K562 (cell line): ENCODE data around the gene UGT1A9.

Source experiments
- BHLHE40 ChIP-seq: IDR thresholded peaks from 2 replicates; pipeline ENCODE4 v1.6.1; 2011; ENCODE audit warnings: low read length, improper control_type of control experiment
- ELF4 ChIP-seq: fragments of 450-650 bp; formaldehyde crosslinking; IDR thresholded peaks from 2 replicates; pipeline ENCODE4 v1.4.0; 2022; ENCODE audit warnings: missing genetic modification characterization
- HDAC2 ChIP-seq: fragments of 450-650 bp; IDR thresholded peaks from 2 replicates; pipeline ENCODE4 v1.6.1; 2016; ENCODE audit warnings: mild to moderate bottlenecking
- POLR3A ChIP-seq: IDR thresholded peaks from 2 replicates; pipeline ENCODE4 v1.6.1; 2011; ENCODE audit warnings: borderline replicate concordance, mild to moderate bottlenecking, moderate library complexity; ENCODE audit not compliant: insufficient read length, insufficient read depth; ENCODE audit errors: extremely low read depth
- TCF7 ChIP-seq: sonication (generic); IDR thresholded peaks from 2 replicates; pipeline ENCODE4 v1.6.1; 2016; ENCODE audit warnings: antibody characterized with exemption, borderline replicate concordance
- ZNF143 ChIP-seq: sonication (generic); formaldehyde crosslinking; IDR thresholded peaks from 2 replicates; pipeline ENCODE4 v1.9.0; 2022; ENCODE audit warnings: mild to moderate bottlenecking, missing genetic modification reagents
- TF ChIP-seq, protein P1 (sequence below), 3 experiments: IDR thresholded peaks in 2 of 3; conservative IDR thresholded peaks in 1 of 3; 2 replicates each; pipeline ENCODE4 v1.5.1; 2011 to 2012; ENCODE audit warnings: low read length in 3 of 3, mild to moderate bottlenecking in 3 of 3, control low read depth in 2 of 3, improper control_type of control experiment in 1 of 3, inconsistent platforms in 1 of 3, low read depth in 1 of 3, mixed read lengths in 1 of 3, moderate library complexity in 1 of 3; ENCODE audit not compliant: insufficient read depth in 2 of 3

DNA sequence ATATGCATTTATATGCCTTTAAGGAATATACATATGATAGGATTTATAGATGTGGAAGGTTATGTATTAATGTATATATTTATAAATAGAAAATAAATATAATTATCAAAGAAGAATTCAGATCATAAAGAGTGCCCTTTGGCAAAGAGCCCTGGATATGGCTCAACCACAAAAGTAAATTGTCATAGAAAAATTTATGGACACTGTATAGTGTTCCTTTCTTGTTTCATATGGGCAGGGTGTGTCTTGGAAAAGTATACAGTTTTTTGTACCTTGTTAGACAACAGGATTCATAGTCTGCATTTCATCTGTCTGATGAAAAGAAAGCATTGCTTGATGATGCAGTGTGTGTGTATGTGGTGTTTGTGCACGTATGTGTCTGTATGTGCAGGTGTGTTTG is 12.9 kb downstream of the UGT1A9 start:
- TF ChIP-seq ZNF143 (CRISPR knock-in tag) = no peak
- TF ChIP-seq ELF4 (CRISPR knock-in tag) = no peak
- no peak for TF ChIP-seq TCF7
- TF ChIP-seq HDAC2 = no peak
- TF ChIP-seq POLR3A = no peak
- TF ChIP-seq, protein P1, sequence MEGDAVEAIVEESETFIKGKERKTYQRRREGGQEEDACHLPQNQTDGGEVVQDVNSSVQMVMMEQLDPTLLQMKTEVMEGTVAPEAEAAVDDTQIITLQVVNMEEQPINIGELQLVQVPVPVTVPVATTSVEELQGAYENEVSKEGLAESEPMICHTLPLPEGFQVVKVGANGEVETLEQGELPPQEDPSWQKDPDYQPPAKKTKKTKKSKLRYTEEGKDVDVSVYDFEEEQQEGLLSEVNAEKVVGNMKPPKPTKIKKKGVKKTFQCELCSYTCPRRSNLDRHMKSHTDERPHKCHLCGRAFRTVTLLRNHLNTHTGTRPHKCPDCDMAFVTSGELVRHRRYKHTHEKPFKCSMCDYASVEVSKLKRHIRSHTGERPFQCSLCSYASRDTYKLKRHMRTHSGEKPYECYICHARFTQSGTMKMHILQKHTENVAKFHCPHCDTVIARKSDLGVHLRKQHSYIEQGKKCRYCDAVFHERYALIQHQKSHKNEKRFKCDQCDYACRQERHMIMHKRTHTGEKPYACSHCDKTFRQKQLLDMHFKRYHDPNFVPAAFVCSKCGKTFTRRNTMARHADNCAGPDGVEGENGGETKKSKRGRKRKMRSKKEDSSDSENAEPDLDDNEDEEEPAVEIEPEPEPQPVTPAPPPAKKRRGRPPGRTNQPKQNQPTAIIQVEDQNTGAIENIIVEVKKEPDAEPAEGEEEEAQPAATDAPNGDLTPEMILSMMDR (IDR thresholded peaks at IDR 0.05 in 2 of 3, conservative IDR thresholded peaks at IDR 0.05 in 1 of 3; ENCODE audit: insufficient read depth in 2 of 3, low read depth in 1 of 3, low read length in 3 of 3) = no peak
- TF ChIP-seq BHLHE40 = no peak
